Mesendoderm (in vitro differentiated cells): ENCODE measurements around the gene PA2G4.

Source experiments
- DNase-seq: peaks from one replicate; pipeline ENCODE4 v3.0.0; 2013
- H2AK5ac ChIP-seq: 2 replicates; pipeline ENCODE4 v1.6.1; 2013; ENCODE audit warnings: low read length, inconsistent platforms
- H2BK120ac ChIP-seq: 2 replicates; pipeline ENCODE4 v1.6.1; 2013; ENCODE audit warnings: low read depth, mild to moderate bottlenecking, low read length, moderate library complexity, mixed read lengths
- H2BK15ac ChIP-seq: replicated peaks from 2 replicates; pipeline ENCODE4 v1.6.1; 2013; ENCODE audit warnings: low read depth, mild to moderate bottlenecking, moderate library complexity
- H2BK5ac ChIP-seq: 2 replicates; pipeline ENCODE4 v1.6.1; 2013; ENCODE audit warnings: low read length, inconsistent platforms
- H3K18ac ChIP-seq: 2 replicates; pipeline ENCODE4 v1.6.1; 2013; ENCODE audit warnings: mild to moderate bottlenecking, low read length, mixed read lengths
- H3K23ac ChIP-seq: one replicate; pipeline ENCODE4 v1.6.1; 2013; ENCODE audit warnings: low read length
- H3K27ac ChIP-seq: 2 replicates; pipeline ENCODE4 v1.5.1; 2013; ENCODE audit warnings: low read depth, mild to moderate bottlenecking, inconsistent platforms, low read length, moderate library complexity
- H3K27me3 ChIP-seq: 2 replicates; pipeline ENCODE4 v1.6.1; 2013; ENCODE audit warnings: low read length, control low read depth, mild to moderate bottlenecking, inconsistent platforms; ENCODE audit not compliant: insufficient read depth, poor library complexity
- H3K36me3 ChIP-seq: 2 replicates; pipeline ENCODE4 v1.6.1; 2013; ENCODE audit warnings: low read length, inconsistent platforms; ENCODE audit not compliant: control insufficient read depth, insufficient read depth
- H3K4ac ChIP-seq: one replicate; pipeline ENCODE4 v1.6.1; 2013; ENCODE audit warnings: low read depth, mild to moderate bottlenecking, low read length, moderate library complexity
- H3K4me1 ChIP-seq: 2 replicates; pipeline ENCODE4 v1.6.1; 2013; ENCODE audit warnings: low read depth, low read length, inconsistent platforms; ENCODE audit not compliant: control insufficient read depth
- H3K4me2 ChIP-seq: 2 replicates; pipeline ENCODE4 v1.6.1; 2013; ENCODE audit warnings: low read length
- H3K4me3 ChIP-seq: 2 replicates; pipeline ENCODE4 v1.5.1; 2013; ENCODE audit warnings: mild to moderate bottlenecking, low read length
- H3K56ac ChIP-seq: one replicate; pipeline ENCODE4 v1.6.1; 2013; ENCODE audit warnings: low read length
- H3K79me1 ChIP-seq: 2 replicates; pipeline ENCODE4 v1.6.1; 2013; ENCODE audit warnings: low read length, inconsistent platforms
- H3K79me2 ChIP-seq: 2 replicates; pipeline ENCODE4 v1.6.1; 2013; ENCODE audit warnings: mild to moderate bottlenecking, low read length; ENCODE audit not compliant: control insufficient read depth, insufficient read depth
- H3K9ac ChIP-seq: 2 replicates; pipeline ENCODE4 v1.6.1; 2013; ENCODE audit warnings: low read length, inconsistent platforms
- H4K5ac ChIP-seq: one replicate; pipeline ENCODE4 v1.6.1; 2013; ENCODE audit warnings: low read length
- H4K8ac ChIP-seq: one replicate; pipeline ENCODE4 v1.6.1; 2013; ENCODE audit warnings: low read depth, mild to moderate bottlenecking, control low read depth, low read length, moderate library complexity
- WGBS: extraction: QIAGEN DNeasy Blood & Tissue Kit; methylation state at CpG from one replicate; pipeline ENCODE4 v1.1.7; 2013; ENCODE audit warnings: low lambda C conversion rate, missing lambda C conversion rate; ENCODE audit not compliant: insufficient coverage; ENCODE audit errors: extremely low coverage; 5-methylcytosine and 5-hydroxymethylcytosine counted together

PA2G4 gene

GRCh38 chr12:56107242-56107641 lies 2.9 kb downstream of the PA2G4 start:
- no peak overlapping the region for H3K23ac ChIP-seq

GRCh38 chr12:56110571-56110970 lies 6.2 kb downstream of the PA2G4 start:
- Histone ChIP-seq H2BK120ac (no peak overlapping the region), H2BK5ac (no peak overlapping the region), H4K5ac (no peak overlapping the region), H3K4me3 (no peak overlapping the region), H3K23ac (no peak overlapping the region), H2BK15ac (no peak overlapping the region), H3K36me3 (peaks cover 22% of the 10 kb centered on the region), H3K79me1 (peaks cover 2% of the 10 kb centered on the region), H3K27me3 (no peaks in the 10 kb centered on the region), H3K4me2 (no peak overlapping the region), H3K4ac (no peak overlapping the region), H3K9ac (no peak overlapping the region), H3K18ac (no peak overlapping the region), H3K56ac (no peak overlapping the region), H3K27ac (no peak overlapping the region), H3K79me2 (peaks cover 18% of the 10 kb centered on the region), H4K8ac (no peak overlapping the region), H3K4me1 (peaks cover 5% of the 10 kb centered on the region), H2AK5ac (no peak overlapping the region)
- no peak for DNase-seq
- no CpG with 5 or more reads among the region's 5 CpGs for WGBS

More at GRCh38 chr12:56107242-56107641, 2.9 kb downstream of the PA2G4 start:
- Histone ChIP-seq H4K8ac (no peak overlapping the region), H3K27me3 (no peaks in the 10 kb centered on the region), H3K4me2 (no peak overlapping the region), H3K56ac (peak overlapping the region; percentile 11), H3K79me2 (peaks cover 29% of the 10 kb centered on the region), H3K4me1 (peaks cover 2% of the 10 kb centered on the region), H3K27ac (no peak overlapping the region), H2AK5ac (no peak overlapping the region), H3K4ac (no peak overlapping the region), H2BK5ac (no peak overlapping the region), H3K9ac (peak overlapping the region; percentile 33), H4K5ac (no peak overlapping the region), H3K18ac (no peak overlapping the region), H3K79me1 (peaks cover 2% of the 10 kb centered on the region), H2BK15ac (no peak overlapping the region), H2BK120ac (no peak overlapping the region), H3K4me3 (no peak overlapping the region), H3K36me3 (peaks cover 20% of the 10 kb centered on the region)
- WGBS, result no CpG with 5 or more reads among the region's 3 CpGs
- peak; percentile 48 for DNase-seq

GRCh38 chr12:56114084-56114483 lies 9.7 kb downstream of the PA2G4 start:
- H3K9ac ChIP-seq, result no peak overlapping the region
- H3K27me3 ChIP-seq, result no peaks in the 10 kb centered on the region
- H3K4me1 ChIP-seq, result peaks cover 6% of the 10 kb centered on the region
- peaks cover 11% of the 10 kb centered on the region for H3K79me2 ChIP-seq
- no peak overlapping the region for H3K4ac ChIP-seq
- H3K18ac ChIP-seq, result no peak overlapping the region
- H2BK5ac ChIP-seq, result no peak overlapping the region
- no peak overlapping the region for H3K27ac ChIP-seq
- no peak overlapping the region for H4K5ac ChIP-seq
- no peak overlapping the region for H3K4me3 ChIP-seq
- H2BK15ac ChIP-seq, result no peak overlapping the region
- H3K23ac ChIP-seq, result no peak overlapping the region
- DNase-seq, result no peak
- H3K56ac ChIP-seq, result no peak overlapping the region
- H2AK5ac ChIP-seq, result no peak overlapping the region
- H2BK120ac ChIP-seq, result no peak overlapping the region
- peaks cover 19% of the 10 kb centered on the region for H3K36me3 ChIP-seq
- H4K8ac ChIP-seq, result no peak overlapping the region
- no CpG with 5 or more reads among the region's 1 CpG for WGBS
- no peak overlapping the region for H3K4me2 ChIP-seq
- H3K79me1 ChIP-seq, result no peaks in the 10 kb centered on the region

- H2BK120ac ChIP-seq, result no peak overlapping the region
- no peak overlapping the region for H3K27ac ChIP-seq
- no peaks in the 10 kb centered on the region for H3K27me3 ChIP-seq
- H3K79me1 ChIP-seq, result no peaks in the 10 kb centered on the region
- H3K56ac ChIP-seq, result peak overlapping the region; percentile 89
- peak overlapping the region; percentile 64 for H3K9ac ChIP-seq
- H3K18ac ChIP-seq, result peak overlapping the region; percentile 84
- H3K79me2 ChIP-seq, result peaks cover 11% of the 10 kb centered on the region
- no peak overlapping the region for H2BK15ac ChIP-seq
- no CpG with 5 or more reads among the region's 10 CpGs for WGBS
- peak; percentile 51 for DNase-seq
- no peak overlapping the region for H4K5ac ChIP-seq
- H2BK5ac ChIP-seq, result no peak overlapping the region
- H2AK5ac ChIP-seq, result no peak overlapping the region
- no peak overlapping the region for H3K4ac ChIP-seq
- peaks cover 16% of the 10 kb centered on the region for H3K36me3 ChIP-seq
- H3K4me1 ChIP-seq, result peaks cover 7% of the 10 kb centered on the region
- peak overlapping the region; percentile 20 for H3K4me2 ChIP-seq
- H3K23ac ChIP-seq, result no peak overlapping the region
- H3K4me3 ChIP-seq, result no peak overlapping the region
- H4K8ac ChIP-seq, result no peak overlapping the region
Observed at GRCh38 chr12:56115329-56115728, 11.0 kb downstream of the PA2G4 start.

- peak within 1 kb of the TSS; percentile 46 for H3K27ac ChIP-seq
- H3K23ac ChIP-seq, result peak within 1 kb of the TSS; percentile 15
- peaks cover 7% of the 10 kb centered on the region for H3K4me1 ChIP-seq
- H2BK5ac ChIP-seq, result peak within 1 kb of the TSS; percentile 91
- H3K79me2 ChIP-seq, result peaks cover 11% of the 10 kb centered on the region
- no peak within 1 kb of the TSS for H2AK5ac ChIP-seq
- H3K56ac ChIP-seq, result peak within 1 kb of the TSS; percentile 98
- DNase-seq, result peak; percentile 97
- no peak within 1 kb of the TSS for H2BK15ac ChIP-seq
- peak within 1 kb of the TSS; percentile 57 for H3K4ac ChIP-seq
- H4K5ac ChIP-seq, result peak within 1 kb of the TSS; percentile 93
- peak within 1 kb of the TSS; percentile 88 for H3K4me3 ChIP-seq
- no peaks in the 10 kb centered on the region for H3K27me3 ChIP-seq
- no CpG with 5 or more reads among the region's 34 CpGs for WGBS
- no peaks in the 10 kb centered on the region for H3K79me1 ChIP-seq
- no peak within 1 kb of the TSS for H4K8ac ChIP-seq
- peak within 1 kb of the TSS; percentile 84 for H3K18ac ChIP-seq
- peak within 1 kb of the TSS; percentile 68 for H3K4me2 ChIP-seq
- H3K9ac ChIP-seq, result peak within 1 kb of the TSS; percentile 98
- H2BK120ac ChIP-seq, result no peak within 1 kb of the TSS
- H3K36me3 ChIP-seq, result peaks cover 8% of the 10 kb centered on the region
Observed at GRCh38 chr12:56116267-56117081, 12.1 kb downstream of the PA2G4 start, which contains the start of gene RPL41. RPL41 (plus strand) TSS chr12:56116633.
